Measurements from ENCODE around the gene AIPL1.

AIPL1 gene

DNA sequence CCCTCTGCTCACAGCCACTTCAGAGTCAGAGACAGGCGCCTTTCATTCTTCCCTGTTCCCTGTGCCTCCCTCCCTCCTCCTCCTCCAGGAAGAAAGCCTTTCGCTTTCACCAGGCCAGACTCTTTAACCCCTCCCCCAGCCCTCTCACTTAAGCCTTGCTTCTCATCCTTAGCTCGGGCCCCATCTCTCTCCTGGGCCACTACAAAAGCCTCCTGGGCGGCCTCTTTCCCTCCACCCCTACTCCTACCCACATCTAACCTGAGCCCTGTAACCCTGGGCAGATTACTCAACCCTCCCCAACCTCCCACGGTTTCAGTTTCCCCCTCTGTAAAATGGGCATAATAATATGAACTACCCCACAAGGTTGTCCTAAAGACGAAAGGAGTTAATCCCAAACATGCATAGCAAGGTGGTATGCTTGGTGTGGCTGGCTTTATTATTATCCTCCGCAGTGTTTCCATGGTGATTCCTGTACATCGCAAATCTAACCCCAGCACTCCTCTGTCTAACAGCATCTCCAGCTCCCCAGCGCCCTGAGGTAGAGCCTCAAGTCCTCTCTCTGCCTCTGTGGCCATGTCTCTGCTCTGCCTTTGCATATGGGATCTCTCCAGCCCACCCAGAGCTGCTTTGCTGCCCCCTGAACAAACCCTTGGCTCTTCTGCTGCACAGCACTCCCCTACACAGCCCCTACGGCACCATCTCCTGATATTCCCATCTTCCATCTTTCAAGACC is 27.0 kb upstream of the AIPL1 start:
- TF ChIP-seq, protein P1, sequence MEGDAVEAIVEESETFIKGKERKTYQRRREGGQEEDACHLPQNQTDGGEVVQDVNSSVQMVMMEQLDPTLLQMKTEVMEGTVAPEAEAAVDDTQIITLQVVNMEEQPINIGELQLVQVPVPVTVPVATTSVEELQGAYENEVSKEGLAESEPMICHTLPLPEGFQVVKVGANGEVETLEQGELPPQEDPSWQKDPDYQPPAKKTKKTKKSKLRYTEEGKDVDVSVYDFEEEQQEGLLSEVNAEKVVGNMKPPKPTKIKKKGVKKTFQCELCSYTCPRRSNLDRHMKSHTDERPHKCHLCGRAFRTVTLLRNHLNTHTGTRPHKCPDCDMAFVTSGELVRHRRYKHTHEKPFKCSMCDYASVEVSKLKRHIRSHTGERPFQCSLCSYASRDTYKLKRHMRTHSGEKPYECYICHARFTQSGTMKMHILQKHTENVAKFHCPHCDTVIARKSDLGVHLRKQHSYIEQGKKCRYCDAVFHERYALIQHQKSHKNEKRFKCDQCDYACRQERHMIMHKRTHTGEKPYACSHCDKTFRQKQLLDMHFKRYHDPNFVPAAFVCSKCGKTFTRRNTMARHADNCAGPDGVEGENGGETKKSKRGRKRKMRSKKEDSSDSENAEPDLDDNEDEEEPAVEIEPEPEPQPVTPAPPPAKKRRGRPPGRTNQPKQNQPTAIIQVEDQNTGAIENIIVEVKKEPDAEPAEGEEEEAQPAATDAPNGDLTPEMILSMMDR (IDR thresholded peaks at IDR 0.05; ENCODE audit: low read depth, low read length, missing control alignments), result no peak
- no peak for DNase-seq (ENCODE audit: low read depth)
- no peak overlapping the region for H3K4me3 ChIP-seq (ENCODE audit: low read depth, low read length)
- in situ Hi-C loops (cut with HindIII; ENCODE audit: low sequenced_read_pairs), result no loop called here

DNA sequence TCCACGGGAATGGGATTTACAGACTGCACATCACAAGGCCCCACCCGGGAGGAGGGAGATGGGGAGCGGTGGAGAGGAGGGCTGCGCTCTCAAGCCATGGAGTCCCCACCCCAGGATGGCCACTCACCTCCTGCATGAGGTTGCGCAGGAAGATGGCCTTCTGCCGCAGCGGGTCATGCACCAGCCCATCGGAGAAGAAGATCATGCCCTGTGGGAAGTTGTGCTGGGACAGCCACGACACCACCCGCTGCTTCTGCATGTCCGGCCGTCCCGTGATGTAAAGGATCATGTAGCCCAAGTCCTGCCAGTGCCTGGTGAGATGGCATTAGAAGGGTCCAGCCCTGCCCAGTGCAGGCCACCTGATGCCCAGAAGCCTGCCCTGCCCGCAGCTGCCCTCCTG is 26.3 kb upstream of the AIPL1 start:
- in situ Hi-C loops (cut with HindIII; ENCODE audit: low sequenced_read_pairs), result no loop called here
- TF ChIP-seq, protein P1 (IDR thresholded peaks at IDR 0.05; ENCODE audit: low read depth, low read length, missing control alignments), result no peak
- H3K4me3 ChIP-seq (ENCODE audit: low read depth, low read length), result no peak overlapping the region
- no peak for DNase-seq (ENCODE audit: low read depth)

DNA sequence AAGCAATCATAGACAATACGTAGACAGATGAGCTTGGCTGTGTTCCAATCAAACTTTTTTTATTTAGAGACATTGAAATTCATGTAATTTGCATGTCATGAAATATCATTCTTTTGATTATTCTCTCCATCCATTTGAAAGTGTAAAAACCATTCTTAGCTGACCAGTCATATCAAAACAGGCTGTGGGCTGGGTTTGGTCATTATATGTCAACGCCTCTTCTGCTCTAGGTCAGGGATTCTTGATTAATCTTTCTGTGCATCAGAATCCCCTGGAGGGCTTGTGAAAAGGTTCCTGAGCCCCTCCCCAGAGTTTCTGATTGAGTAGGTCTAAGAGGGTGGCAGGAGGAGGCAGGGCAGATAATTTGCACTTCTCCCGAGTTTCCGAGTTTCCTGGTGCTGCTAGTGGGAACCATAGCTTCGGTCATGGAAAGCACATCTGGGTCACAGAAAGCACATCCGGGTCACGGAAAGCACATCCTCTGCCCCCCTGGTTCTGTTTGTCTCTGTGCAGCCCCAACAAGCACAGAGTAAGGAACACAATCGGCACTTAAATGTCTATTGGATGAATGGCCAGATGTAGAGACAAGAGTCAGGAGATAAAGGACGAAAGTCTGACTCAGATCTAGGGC is 25.7 kb upstream of the AIPL1 start:
- DNase-seq (ENCODE audit: low read depth), result no peak
- H3K4me3 ChIP-seq (ENCODE audit: low read depth, low read length), result no peak overlapping the region
- in situ Hi-C loops (cut with HindIII; ENCODE audit: low sequenced_read_pairs), result no loop called here
- TF ChIP-seq, protein P1 (IDR thresholded peaks at IDR 0.05; ENCODE audit: low read depth, low read length, missing control alignments), result no peak

DNA sequence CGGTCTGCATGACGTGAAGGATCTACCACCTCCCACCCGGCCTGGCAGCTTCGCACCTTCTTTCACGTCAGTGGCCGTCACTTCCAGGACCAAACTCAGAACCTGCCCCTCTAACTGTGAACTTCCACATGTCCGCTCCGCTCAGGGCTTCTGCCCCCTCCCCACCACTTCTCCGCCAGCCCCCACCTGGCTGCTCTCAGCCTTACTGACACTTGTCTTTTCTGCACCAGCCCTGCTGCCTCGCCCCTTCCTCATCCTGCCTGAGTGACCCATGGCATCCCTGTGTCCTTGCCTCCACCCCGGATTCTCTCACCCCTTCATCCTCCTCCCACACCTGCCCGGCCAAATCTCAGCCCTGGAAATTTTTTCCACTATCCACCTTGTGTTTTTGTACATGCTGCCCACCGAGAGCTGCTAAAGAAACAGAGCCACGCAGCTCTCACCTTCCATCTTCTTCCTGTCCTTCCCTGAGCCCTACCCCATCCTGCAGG is 23.6 kb upstream of the AIPL1 start:
- in situ Hi-C loops (cut with HindIII; ENCODE audit: low sequenced_read_pairs), result no loop called here
- DNase-seq (ENCODE audit: low read depth), result no peak
- TF ChIP-seq, protein P1 (IDR thresholded peaks at IDR 0.05; ENCODE audit: low read depth, low read length, missing control alignments), result no peak
- H3K4me3 ChIP-seq (ENCODE audit: low read depth, low read length), result no peak overlapping the region

DNA sequence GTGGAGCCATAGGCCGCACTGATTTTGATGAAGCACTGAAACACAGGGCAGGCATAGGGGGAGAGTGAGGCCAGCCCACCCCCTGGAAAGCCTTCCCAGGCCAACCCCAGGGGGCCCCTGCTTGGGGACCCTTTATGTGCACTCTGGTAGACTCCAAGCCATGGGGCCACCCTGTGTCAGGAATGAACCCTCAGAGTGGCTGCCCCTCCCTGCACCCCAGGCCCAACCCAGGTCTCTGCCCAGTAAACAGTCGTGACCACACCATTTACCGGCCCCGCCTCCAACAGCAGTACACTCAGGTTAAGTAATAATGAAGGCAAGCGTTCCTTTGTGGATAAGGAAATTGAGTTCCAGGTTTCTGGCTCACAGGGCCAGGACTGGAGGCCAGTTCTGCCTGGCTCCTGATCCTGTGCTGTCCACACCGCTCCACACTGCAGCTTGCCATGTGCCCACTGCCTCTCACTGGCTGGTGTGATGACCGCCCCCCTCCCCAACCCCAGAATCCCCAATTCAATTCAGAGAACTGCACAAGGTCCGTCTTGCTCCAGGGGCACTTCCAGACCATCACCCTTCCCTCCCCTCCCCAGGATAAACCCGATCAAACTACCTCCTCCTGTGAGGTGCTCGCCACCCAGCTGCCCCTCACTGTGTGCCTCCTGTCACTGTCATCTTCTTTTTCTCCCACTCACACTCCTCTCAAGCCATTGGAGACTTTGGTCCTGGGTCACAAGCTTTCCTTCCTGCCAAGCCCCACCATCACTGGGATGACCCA is 23.0 kb upstream of the AIPL1 start:
- no peak overlapping the region for H3K4me3 ChIP-seq (ENCODE audit: low read depth, low read length)
- DNase-seq (ENCODE audit: low read depth), result no peak
- in situ Hi-C loops (cut with HindIII; ENCODE audit: low sequenced_read_pairs), result no loop called here
- TF ChIP-seq, protein P1 (IDR thresholded peaks at IDR 0.05; ENCODE audit: low read depth, low read length, missing control alignments), result no peak

DNA sequence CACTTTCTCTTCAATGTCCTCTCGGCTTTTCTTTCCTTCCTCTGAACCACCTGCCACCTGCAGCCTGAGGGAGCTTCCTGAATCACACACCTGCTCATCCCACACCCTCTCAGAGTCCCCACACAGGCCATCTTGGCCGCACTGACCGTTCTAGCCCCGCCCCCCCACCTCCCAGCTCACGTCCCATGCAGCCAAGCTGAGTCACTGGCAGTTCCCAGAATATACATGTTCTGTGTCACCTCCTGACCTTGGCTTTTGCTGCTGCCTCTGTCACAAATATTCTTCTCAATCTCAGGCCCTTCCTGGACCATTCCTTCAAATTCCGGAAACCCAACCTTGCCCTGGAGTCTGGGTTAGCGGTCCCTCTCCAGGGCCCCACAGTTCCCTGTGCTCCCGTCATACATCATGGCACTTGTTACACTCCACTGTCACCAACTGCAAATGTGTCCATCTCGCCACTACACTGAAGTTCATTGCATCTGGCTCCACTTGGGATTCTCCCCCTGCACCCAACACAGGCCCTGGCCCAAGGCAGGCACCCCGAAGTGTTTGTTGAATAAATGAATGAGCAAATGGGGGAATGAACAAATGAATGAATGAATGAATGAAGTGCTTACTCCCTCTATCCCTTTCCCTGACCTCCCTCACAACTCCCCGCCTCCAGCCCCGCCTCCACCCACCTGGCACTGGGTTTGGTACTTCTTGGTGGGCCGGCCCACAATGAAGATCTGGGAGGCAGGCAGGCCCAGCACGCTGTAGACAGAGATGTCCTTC is 22.2 kb upstream of the AIPL1 start:
- in situ Hi-C loops (cut with HindIII; ENCODE audit: low sequenced_read_pairs), result no loop called here
- H3K4me3 ChIP-seq (ENCODE audit: low read depth, low read length), result no peak overlapping the region
- TF ChIP-seq, protein P1 (IDR thresholded peaks at IDR 0.05; ENCODE audit: low read depth, low read length, missing control alignments), result no peak
- DNase-seq (ENCODE audit: low read depth), result no peak
